Esophagus muscularis mucosa (tissue), 4 donors: Measurements from ENCODE around the gene SAFB2. TPM values are rescaled to one million over a fixed set of nuclear protein-coding genes. Genes with fewer than 3 reads are reported as not detected.

Experiments used
- DNase-seq: peaks from one replicate; pipeline ENCODE4 v3.0.0-alpha.2; 2017; ENCODE audit errors: extremely low spot score
- H3K27ac ChIP-seq, 4 donors: fragments of 200-600 bp; sonication (generic); replicated peaks in 1 of 4; 1 replicate in 3 of 4; 2 replicates in 1 of 4; pipeline ENCODE4 v1.5.1; 2016 to 2019; ENCODE audit warnings: mild to moderate bottlenecking in 1 of 4
- H3K27me3 ChIP-seq, 4 donors: fragments of 200-600 bp; sonication (generic); one replicate each; pipeline versions ENCODE4 v1.5.1 to v1.6.0; 2016 to 2019
- H3K36me3 ChIP-seq, 4 donors: fragments of 200-600 bp; sonication (generic); one replicate each; pipeline ENCODE4 v1.5.1; 2016 to 2019
- H3K4me1 ChIP-seq, 4 donors: fragments of 200-600 bp; sonication (generic); one replicate each; pipeline ENCODE4 v1.5.1; 2016 to 2019
- H3K4me3 ChIP-seq, 4 donors: fragments of 200-600 bp; sonication (generic); 1 replicate in 2 of 4; 2 replicates in 2 of 4; pipeline ENCODE4 v1.5.1; 2016 to 2019; ENCODE audit warnings: mild to moderate bottlenecking in 4 of 4, moderate library complexity in 1 of 4
- H3K9me3 ChIP-seq, 4 donors: fragments of 200-600 bp; sonication (generic); 1 replicate in 3 of 4; 2 replicates in 1 of 4; pipeline ENCODE4 v1.5.1; 2016 to 2019
- CTCF ChIP-seq, 3 experiments: fragments of 200-600 bp in 2 of 3; fragments of 450-650 bp in 1 of 3; sonication (generic) in 2 of 3; IDR thresholded peaks; one replicate each; pipeline ENCODE4 v1.5.1; 2017 to 2019; ENCODE audit warnings: antibody characterized with exemption in 3 of 3, mild to moderate bottlenecking in 2 of 3, moderate library complexity in 1 of 3
- EP300 ChIP-seq: sonication (generic); formaldehyde crosslinking; IDR thresholded peaks from one replicate; pipeline ENCODE4 v1.6.1; 2017; ENCODE audit warnings: antibody characterized with exemption
- POLR2A ChIP-seq: fragments of 450-650 bp; IDR thresholded peaks from one replicate; pipeline ENCODE4 v1.6.1; 2017; ENCODE audit warnings: antibody characterized with exemption, moderate library complexity, mild to moderate bottlenecking, low read depth
- POLR2AphosphoS5 ChIP-seq, 2 donors: sonication (generic); formaldehyde crosslinking; IDR thresholded peaks; one replicate each; pipeline ENCODE4 v1.6.1; 2017; ENCODE audit warnings: antibody characterized with exemption in 2 of 2
- WGBS: methylation state at CpG from one replicate; pipeline ENCODE4 v1.1.5; 2018; 5-methylcytosine and 5-hydroxymethylcytosine counted together
- intact Hi-C: fragments of 100-400 bp; cut with DNase I; formaldehyde crosslinking; loops from one replicate; pipeline ENCODE4 v1.15.1; 2023
- total RNA-seq, 4 donors: library from RNA; depleted of rRNA; stranded (reverse); fragments of >200 nt; gene quantifications; one replicate each; pipeline versions ENCODE4 v1.1.0 to v1.2.1, GENCODE V29; 2016

Gene SAFB2
- total RNA-seq, 4 donors from 2014 or later: 31.1 to 57.8 (median 42.7) TPM

- no peak for DNase-seq
These were observed 26.8 kb downstream of the SAFB2 start for GRCh38 chr19:5595745-5596144.

GRCh38 chr19:5595129-5595528 is 27.4 kb downstream of the SAFB2 start:
- peaks cover 99 to 100% (median 100%) of the 10 kb centered on the region in 4 donors for H3K36me3 ChIP-seq
- no peaks in the 10 kb centered on the region for H3K27me3 ChIP-seq
- WGBS: 90% methylated on average over 16 of the region's 18 CpGs
- no peak for DNase-seq
- no peak for TF ChIP-seq CTCF (IDR thresholded peaks at IDR 0.05)
- no peak for TF ChIP-seq POLR2A
- no peak for TF ChIP-seq POLR2AphosphoS5 (IDR thresholded peaks at IDR 0.05)
- TF ChIP-seq EP300: no peak
- H3K9me3 ChIP-seq: no peaks in the 10 kb centered on the region
- intact Hi-C loops: no loop called here
- H3K4me3 ChIP-seq: no peak overlapping the region
- no peak overlapping the region for H3K27ac ChIP-seq
- no peaks in the 10 kb centered on the region for H3K4me1 ChIP-seq

More at GRCh38 chr19:5595745-5596144, 26.8 kb downstream of the SAFB2 start:
- no peaks in the 10 kb centered on the region for H3K4me1 ChIP-seq
- H3K27ac ChIP-seq: no peak overlapping the region
- no peak overlapping the region for H3K4me3 ChIP-seq
- WGBS: 95% methylated on average over 9 of the region's 9 CpGs
- H3K9me3 ChIP-seq: no peaks in the 10 kb centered on the region
- no peak for TF ChIP-seq POLR2AphosphoS5 (IDR thresholded peaks at IDR 0.05)
- TF ChIP-seq CTCF (IDR thresholded peaks at IDR 0.05): no peak
- TF ChIP-seq EP300: no peak
- TF ChIP-seq POLR2A: no peak
- H3K36me3 ChIP-seq: peaks cover 99 to 100% (median 100%) of the 10 kb centered on the region in 4 donors
- intact Hi-C loops: no loop called here
- no peaks in the 10 kb centered on the region for H3K27me3 ChIP-seq

- Histone ChIP-seq H3K4me1 (no peaks in the 10 kb centered on the region), H3K27me3 (no peaks in the 10 kb centered on the region), H3K36me3 (peaks cover 99 to 100% (median 100%) of the 10 kb centered on the region in 4 donors), H3K27ac (no peak overlapping the region), H3K9me3 (no peaks in the 10 kb centered on the region), H3K4me3 (no peak overlapping the region)
- 84% methylated on average over 7 of the region's 7 CpGs for WGBS
- intact Hi-C loops: no loop called here
- TF ChIP-seq POLR2AphosphoS5 (IDR thresholded peaks at IDR 0.05) (no peak), EP300 (no peak), CTCF (IDR thresholded peaks at IDR 0.05) (no peak), POLR2A (no peak)
- DNase-seq: no peak
These were observed 28.0 kb downstream of the SAFB2 start for GRCh38 chr19:5594521-5594950.

GRCh38 chr19:5593343-5594255 is 29.0 kb downstream of the SAFB2 start:
- WGBS: 89% methylated on average over 38 of the region's 67 CpGs
- no peak for DNase-seq
- peaks cover 98 to 100% (median 100%) of the 10 kb centered on the region in 4 donors for H3K36me3 ChIP-seq

More at GRCh38 chr19:5593343-5594255, 29.0 kb downstream of the SAFB2 start:
- TF ChIP-seq POLR2A (no peak), POLR2AphosphoS5 (IDR thresholded peaks at IDR 0.05) (no peak), CTCF (IDR thresholded peaks at IDR 0.05) (no peak), EP300 (no peak)
- intact Hi-C loops: no loop called here
- Histone ChIP-seq H3K4me3 (no peak overlapping the region), H3K4me1 (no peaks in the 10 kb centered on the region), H3K27me3 (no peaks in the 10 kb centered on the region), H3K27ac (no peak overlapping the region), H3K9me3 (no peaks in the 10 kb centered on the region)
